B cell (primary cell): ENCODE measurements around the gene STXBP6. TPM values are rescaled to one million over a fixed set of nuclear protein-coding genes. Genes with fewer than 3 reads are reported as not detected.
"Not testable (repeated sequence)": the region's sequence is repeated elsewhere in the genome, so short reads cannot be mapped to it uniquely, and the experiment has no call there.

Experiments
- ATAC-seq: fragments of 200-7000 bp; cut with Tn5 transposase; one replicate; pipeline ENCODE4 v1.10.0; 2021; ENCODE audit warnings: low read depth, mild to moderate bottlenecking, moderate number of reproducible peaks, moderate library complexity
- CTCF ChIA-PET: fragments of 350-600 bp; sonication (Branson Sonifier 250); formaldehyde crosslinking; loops from one replicate; lab custom pipeline; 2021; ENCODE audit warnings: antibody characterized with exemption, inconsistent platforms; lab: Charles Lee
- POLR2A ChIA-PET: fragments of 350-600 bp; sonication (Branson Sonifier 250); formaldehyde crosslinking; loops from one replicate; lab custom pipeline; 2021; ENCODE audit warnings: antibody characterized with exemption; lab: Charles Lee
- DNase-seq: peaks from one replicate; pipeline ENCODE4 v3.0.0; 2013
- H2AFZ ChIP-seq: 2 replicates; pipeline ENCODE4 v1.6.1; 2012; ENCODE audit warnings: mild to moderate bottlenecking, low read depth, low read length; ENCODE audit not compliant: insufficient read depth, poor library complexity, severe bottlenecking
- H3K27ac ChIP-seq, 2 donors: 1 replicate in 1 of 2; 2 replicates in 1 of 2; pipeline ENCODE4 v1.5.1; 2012 to 2013; ENCODE audit warnings: low read length in 2 of 2, mild to moderate bottlenecking in 2 of 2, moderate library complexity in 1 of 2
- H3K27me3 ChIP-seq, 4 experiments: fragments of 200-600 bp in 1 of 4; sonication (generic) in 1 of 4; replicated peaks in 1 of 4; 1 replicate in 2 of 4; 2 replicates in 2 of 4; pipeline versions ENCODE4 v1.6.1 to v1.7.0; 2013 to 2016; ENCODE audit warnings: low read length in 3 of 4, mild to moderate bottlenecking in 2 of 4, mixed read lengths in 1 of 4, moderate library complexity in 1 of 4; ENCODE audit not compliant: insufficient read depth in 4 of 4, control insufficient read depth in 3 of 4; ENCODE audit errors: control extremely low read depth in 1 of 4
- H3K36me3 ChIP-seq, 2 experiments: replicated peaks in 1 of 2; 1 replicate in 1 of 2; 2 replicates in 1 of 2; pipeline versions ENCODE4 v1.6.1 to v1.7.1; 2013; ENCODE audit warnings: low read length in 1 of 2; ENCODE audit not compliant: insufficient read depth in 2 of 2, control insufficient read depth in 1 of 2; ENCODE audit errors: control extremely low read depth in 1 of 2, extremely low read depth in 1 of 2
- H3K4me1 ChIP-seq, 2 donors: fragments of 200-600 bp in 1 of 2; sonication (generic) in 1 of 2; 1 replicate in 1 of 2; 2 replicates in 1 of 2; pipeline versions ENCODE4 v1.5.1 to v1.6.1; 2013 to 2017; ENCODE audit warnings: low read length in 2 of 2; ENCODE audit not compliant: control insufficient read depth in 2 of 2, insufficient read depth in 2 of 2
- H3K4me2 ChIP-seq: replicated peaks from 2 replicates; pipeline ENCODE3; 2012; ENCODE audit warnings: mild to moderate bottlenecking, low read depth, low read length; ENCODE audit not compliant: poor library complexity, severe bottlenecking
- H3K4me3 ChIP-seq, 5 experiments: fragments of 200-600 bp in 1 of 5; sonication (generic) in 1 of 5; 1 replicate in 3 of 5; 2 replicates in 2 of 5; pipeline versions ENCODE4 v1.5.1 to v1.7.0; 2011 to 2016; ENCODE audit warnings: low read length in 4 of 5, mild to moderate bottlenecking in 4 of 5, low read depth in 2 of 5, control low read depth in 1 of 5, moderate library complexity in 1 of 5; ENCODE audit not compliant: insufficient read depth in 1 of 5; ENCODE audit errors: control extremely low read depth in 1 of 5, extremely low read depth in 1 of 5
- H3K79me2 ChIP-seq: fragments of 200-600 bp; sonication (generic); one replicate; pipeline ENCODE4 v1.6.0; 2016; ENCODE audit warnings: low read length; ENCODE audit not compliant: control insufficient read depth, insufficient read depth
- H3K9ac ChIP-seq: fragments of 200-600 bp; sonication (generic); 2 replicates; pipeline ENCODE4 v1.6.1; 2017; ENCODE audit warnings: mild to moderate bottlenecking, low read length, moderate library complexity
- H3K9me3 ChIP-seq, 3 donors: one replicate each; pipeline versions ENCODE4 v1.6.1 to v1.7.1; 2013; ENCODE audit warnings: low read length in 2 of 3; ENCODE audit not compliant: control insufficient read depth in 2 of 3, insufficient read depth in 1 of 3; ENCODE audit errors: control extremely low read depth in 1 of 3
- H4K20me1 ChIP-seq: 2 replicates; pipeline ENCODE4 v1.6.0; 2012; ENCODE audit warnings: mild to moderate bottlenecking, low read length; ENCODE audit not compliant: insufficient read depth, control insufficient read depth, poor library complexity, severe bottlenecking
- H3K27ac Mint-ChIP-seq: one replicate; pipeline ENCODE4 v1.8.0; 2021; ENCODE audit warnings: mixed read lengths
- H3K27me3 Mint-ChIP-seq: one replicate; pipeline ENCODE4 v1.8.0; 2021; ENCODE audit warnings: mixed read lengths
- H3K4me1 Mint-ChIP-seq: one replicate; pipeline ENCODE4 v1.8.0; 2021; ENCODE audit warnings: mixed read lengths
- H3K4me3 Mint-ChIP-seq: one replicate; pipeline ENCODE4 v1.8.0; 2021; ENCODE audit warnings: mixed read lengths
- H3K9me3 Mint-ChIP-seq: one replicate; pipeline ENCODE4 v1.8.0; 2022; ENCODE audit warnings: mixed read lengths; ENCODE audit not compliant: insufficient read depth
- EZH2 ChIP-seq: IDR thresholded peaks from 2 replicates; pipeline ENCODE4 v1.6.1; 2012; ENCODE audit warnings: borderline replicate concordance, low read depth, mild to moderate bottlenecking, moderate library complexity, low read length; ENCODE audit not compliant: insufficient read depth, poor library complexity, severe bottlenecking
- WGBS: methylation state at CpG from one replicate; pipeline ENCODE4 v1.1.5; 2013; ENCODE audit warnings: missing lambda C conversion rate; ENCODE audit not compliant: insufficient coverage; 5-methylcytosine and 5-hydroxymethylcytosine counted together
- intact Hi-C: fragments of 100-400 bp; cut with micrococcal nuclease; formaldehyde crosslinking; loops from one replicate; pipeline ENCODE4 v1.10.0; 2022
- polyA plus RNA-seq: library from polyadenylated mRNA; depleted of rRNA; stranded (reverse); fragments of >200 nt; gene quantifications from 2 replicates; pipeline ENCODE4 v1.2.3, GENCODE V29; 2012
- total RNA-seq, 2 donors: library from RNA; stranded (reverse); fragments of 120-200 nt in 1 of 2; gene quantifications; 1 replicate in 1 of 2; 2 replicates in 1 of 2; pipeline versions ENCODE4 v1.2.3 to v1.2.4, GENCODE V29; 2013 to 2022
- TF ChIP-seq, protein P1 (sequence below): fragments of 200-600 bp; IDR thresholded peaks from one replicate; pipeline ENCODE4 v1.8.0; 2022; ENCODE audit warnings: antibody characterized with exemption, mild to moderate bottlenecking

STXBP6 gene
- total and polyA plus RNA-seq, 2 donors (not counting 1 experiment from before 2014, with no cell fraction given): 0.01 TPM; not detected in 1

DNA sequence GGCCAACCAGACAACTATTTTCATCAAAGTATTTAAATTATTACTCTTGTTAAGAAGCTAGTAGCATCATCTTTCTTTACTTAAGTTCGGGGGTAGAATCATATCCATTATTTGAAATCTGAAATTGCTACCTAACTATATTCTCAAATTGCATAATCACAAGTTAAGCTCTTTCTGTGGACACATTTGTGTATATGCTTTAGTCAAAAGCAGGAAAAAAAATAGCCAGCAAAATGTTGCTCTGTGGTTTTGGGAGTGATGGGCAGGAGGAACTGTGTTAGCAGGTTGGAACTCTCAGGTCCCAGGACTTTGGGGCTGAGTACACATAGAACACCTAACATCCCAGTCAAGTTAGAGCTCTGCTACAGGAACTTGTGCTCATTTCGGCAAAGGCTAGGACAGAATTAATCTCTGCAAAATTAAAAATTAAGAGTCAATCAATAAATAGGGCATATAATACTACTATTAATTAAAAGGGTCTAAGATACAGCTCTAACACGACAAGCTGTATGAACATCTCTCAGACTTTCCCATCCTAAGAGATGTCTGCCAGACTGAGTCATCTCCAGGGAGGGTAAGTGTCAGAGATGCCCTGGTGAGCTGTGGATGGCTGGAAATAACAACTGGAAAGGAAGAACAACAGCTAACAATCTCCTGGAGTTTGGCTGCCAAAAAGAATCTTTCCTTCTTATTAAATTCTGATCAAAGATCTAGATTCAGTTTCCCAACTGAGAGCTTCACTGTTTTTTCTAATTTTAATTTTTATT lies 212.5 kb downstream of the STXBP6 start:
- CTCF ChIA-PET: no interaction called here
- H3K27ac Mint-ChIP-seq: no peak overlapping the region
- Histone ChIP-seq H3K4me1 (no peaks in the 10 kb centered on the region), H3K36me3 (no peaks in the 10 kb centered on the region), H2AFZ (no peak overlapping the region), H3K4me3 (no peak overlapping the region), H3K79me2 (no peaks in the 10 kb centered on the region), H3K4me2 (no peak overlapping the region), H4K20me1 (no peaks in the 10 kb centered on the region), H3K27me3 (no peaks in the 10 kb centered on the region), H3K9me3 (no peaks in the 10 kb centered on the region), H3K27ac (no peak overlapping the region), H3K9ac (no peak overlapping the region)
- peaks cover 7% of the 10 kb centered on the region for H3K27me3 Mint-ChIP-seq
- intact Hi-C loops: no loop called here
- DNase-seq (no peak), ATAC-seq (no peak)
- WGBS: no CpG with 5 or more reads among the region's 3 CpGs
- H3K4me3 Mint-ChIP-seq: no peak overlapping the region
- no peaks in the 10 kb centered on the region for H3K9me3 Mint-ChIP-seq
- H3K4me1 Mint-ChIP-seq: no peaks in the 10 kb centered on the region
- no peak for TF ChIP-seq EZH2
- TF ChIP-seq, protein P1, sequence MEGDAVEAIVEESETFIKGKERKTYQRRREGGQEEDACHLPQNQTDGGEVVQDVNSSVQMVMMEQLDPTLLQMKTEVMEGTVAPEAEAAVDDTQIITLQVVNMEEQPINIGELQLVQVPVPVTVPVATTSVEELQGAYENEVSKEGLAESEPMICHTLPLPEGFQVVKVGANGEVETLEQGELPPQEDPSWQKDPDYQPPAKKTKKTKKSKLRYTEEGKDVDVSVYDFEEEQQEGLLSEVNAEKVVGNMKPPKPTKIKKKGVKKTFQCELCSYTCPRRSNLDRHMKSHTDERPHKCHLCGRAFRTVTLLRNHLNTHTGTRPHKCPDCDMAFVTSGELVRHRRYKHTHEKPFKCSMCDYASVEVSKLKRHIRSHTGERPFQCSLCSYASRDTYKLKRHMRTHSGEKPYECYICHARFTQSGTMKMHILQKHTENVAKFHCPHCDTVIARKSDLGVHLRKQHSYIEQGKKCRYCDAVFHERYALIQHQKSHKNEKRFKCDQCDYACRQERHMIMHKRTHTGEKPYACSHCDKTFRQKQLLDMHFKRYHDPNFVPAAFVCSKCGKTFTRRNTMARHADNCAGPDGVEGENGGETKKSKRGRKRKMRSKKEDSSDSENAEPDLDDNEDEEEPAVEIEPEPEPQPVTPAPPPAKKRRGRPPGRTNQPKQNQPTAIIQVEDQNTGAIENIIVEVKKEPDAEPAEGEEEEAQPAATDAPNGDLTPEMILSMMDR: no peak
- POLR2A ChIA-PET: no interaction called here

GRCh38 chr14:24836324-24836723 lies 213.6 kb downstream of the STXBP6 start:
- intact Hi-C loops, H3K9me3 Mint-ChIP-seq, H3K4me3 Mint-ChIP-seq, H3K27me3 Mint-ChIP-seq, H3K4me1 Mint-ChIP-seq, H3K9me3 ChIP-seq, DNase-seq, POLR2A ChIA-PET, H3K36me3 ChIP-seq, H3K27me3 ChIP-seq, H3K27ac ChIP-seq, ATAC-seq, H4K20me1 ChIP-seq, H3K9ac ChIP-seq, H3K4me2 ChIP-seq, H3K4me1 ChIP-seq, H2AFZ ChIP-seq, H3K27ac Mint-ChIP-seq, H3K79me2 ChIP-seq, CTCF ChIA-PET, H3K4me3 ChIP-seq: not testable (repeated sequence)
- WGBS: 84% methylated on average over 6 of the region's 6 CpGs
